ENCODE data around the gene GRK1. TPM values are rescaled to one million over a fixed set of nuclear protein-coding genes. Genes with fewer than 3 reads are reported as not detected.

The GRK1 gene
- total and polyA plus RNA-seq, 8 donors: 0.02 to 0.04 TPM; not detected in 6

- FAIRE-seq (no peak), ATAC-seq (no peak), DNase-seq (no peak)
- H3K4me3 ChIP-seq: no peak overlapping the region
- TF ChIP-seq CTCF (IDR thresholded peaks at IDR 0.05): no peak
- H3K36me3 ChIP-seq: no peaks in the 10 kb centered on the region
- WGBS, 2 donors: 68 to 77% methylated on average over 4 of the region's 4 CpGs
- H3K27ac ChIP-seq: no peak overlapping the region
- intact Hi-C loops (cut with DNase I): no loop called here
- H3K9me3 ChIP-seq: no peaks in the 10 kb centered on the region
- H3K4me1 ChIP-seq: no peaks in the 10 kb centered on the region
- peaks cover 0 to 5% (median 0%) of the 10 kb centered on the region in 4 donors for H3K27me3 ChIP-seq
Measured at GRCh38 chr13:113765564-113765910, 98.5 kb downstream of the GRK1 start.

GRCh38 chr13:113766035-113766800 is 99.2 kb downstream of the GRK1 start:
- intact Hi-C loops (cut with DNase I): no loop called here
- Histone ChIP-seq H3K9me3 (no peaks in the 10 kb centered on the region), H3K4me3 (no peak overlapping the region), H3K27ac (no peak overlapping the region), H3K4me1 (no peaks in the 10 kb centered on the region), H3K27me3 (peaks cover 0 to under 1% (median 0%) of the 10 kb centered on the region in 4 donors), H3K36me3 (no peaks in the 10 kb centered on the region)
- ATAC-seq: no peak
- DNase-seq: no peak
- no peak for FAIRE-seq
- no peak for TF ChIP-seq CTCF (IDR thresholded peaks at IDR 0.05)
- 64 to 74% methylated on average over 28 to 30 of the region's 30 CpGs for WGBS, 2 donors

- Histone ChIP-seq H3K27ac (no peak overlapping the region), H3K36me3 (no peaks in the 10 kb centered on the region), H3K27me3 (no peaks in the 10 kb centered on the region), H3K4me1 (no peaks in the 10 kb centered on the region), H3K9me3 (no peaks in the 10 kb centered on the region), H3K4me3 (no peak overlapping the region)
- DNase-seq (no peak), FAIRE-seq (no peak), ATAC-seq (no peak)
- WGBS, 2 donors: 67 to 76% methylated on average over 2 of the region's 2 CpGs
- TF ChIP-seq CTCF (IDR thresholded peaks at IDR 0.05): no peak
- intact Hi-C loops (cut with DNase I): no loop called here
Measured at GRCh38 chr13:113767366-113767765, 100.3 kb downstream of the GRK1 start.

- Histone ChIP-seq H3K27me3 (no peaks in the 10 kb centered on the region), H3K27ac (no peak overlapping the region), H3K4me1 (no peaks in the 10 kb centered on the region), H3K9me3 (no peaks in the 10 kb centered on the region), H3K36me3 (no peaks in the 10 kb centered on the region), H3K4me3 (no peak overlapping the region)
- no peak for DNase-seq
- WGBS, 2 donors: 79 to 89% methylated on average over 28 of the region's 28 CpGs
- TF ChIP-seq CTCF (IDR thresholded peaks at IDR 0.05): no peak
- ATAC-seq: no peak
- intact Hi-C loops (cut with DNase I): no loop called here
- FAIRE-seq: no peak
Measured at GRCh38 chr13:113768018-113768905, 101.2 kb downstream of the GRK1 start.

All from pancreas (tissue), 10 donors.